ENCODE measurements around the gene FAM120A. TPM values are rescaled to one million over a fixed set of nuclear protein-coding genes. Genes with fewer than 3 reads are reported as not detected.
"Not testable (repeated sequence)": the region's sequence is repeated elsewhere in the genome, so short reads cannot be mapped to it uniquely, and the experiment has no call there.

The FAM120A gene
- total RNA-seq, 1 experiment from 2014 or later, result 80.2 TPM

DNA sequence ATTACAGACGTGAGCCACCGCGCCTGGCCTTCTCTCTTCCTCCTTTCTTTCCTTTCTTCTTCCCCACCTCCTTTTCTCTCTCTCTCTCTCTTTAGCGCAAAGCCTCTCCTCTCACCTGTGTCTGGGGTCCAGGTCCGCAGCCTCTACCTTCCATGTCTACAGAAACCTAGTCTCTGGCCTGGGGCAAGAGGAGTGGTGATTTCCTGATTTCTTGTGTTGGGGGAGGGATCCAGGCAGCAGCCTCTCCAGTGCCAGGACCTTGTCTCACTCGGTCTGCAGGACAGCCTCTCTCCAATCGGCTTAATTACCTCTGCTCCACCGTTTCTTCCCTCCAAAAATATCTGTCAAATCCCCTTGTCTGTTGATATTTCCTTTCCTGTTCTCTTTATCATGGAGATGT lies 16.1 kb upstream of the FAM120A start:
- H3K4me3 ChIP-seq, result no peak overlapping the region
- H3K36me3 ChIP-seq, result no peaks in the 10 kb centered on the region
- H3K4me1 ChIP-seq, result no peaks in the 10 kb centered on the region
- no peak overlapping the region for H3K27ac ChIP-seq
- no peaks in the 10 kb centered on the region for H3K9me3 ChIP-seq (replicated peaks)
- H3K27me3 ChIP-seq, result no peaks in the 10 kb centered on the region
- DNase-seq, result no peak

DNA sequence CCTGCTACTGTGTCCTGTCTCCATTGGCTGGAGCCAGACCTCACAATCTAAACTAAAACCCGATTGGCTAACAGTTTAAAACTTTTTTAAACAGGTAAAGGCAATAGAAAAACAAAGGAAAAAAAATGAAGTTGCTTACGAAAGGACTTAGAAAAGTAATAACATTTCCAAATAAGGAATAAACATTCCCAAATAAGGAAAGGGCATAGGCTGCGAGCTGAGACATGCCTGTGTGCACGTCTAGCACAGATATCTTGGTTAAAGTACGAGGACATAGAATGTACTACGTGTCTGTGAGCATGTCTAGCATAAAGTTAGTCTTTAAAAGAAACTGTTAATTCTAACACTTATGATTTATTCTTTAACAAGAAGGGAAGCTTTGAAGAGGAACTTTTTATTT lies 15.3 kb upstream of the FAM120A start:
- Histone ChIP-seq H3K4me1 (no peaks in the 10 kb centered on the region), H3K4me3 (no peak overlapping the region), H3K9me3 (replicated peaks) (no peaks in the 10 kb centered on the region), H3K27me3 (no peaks in the 10 kb centered on the region), H3K36me3 (no peaks in the 10 kb centered on the region), H3K27ac (no peak overlapping the region)
- DNase-seq, result no peak

DNA sequence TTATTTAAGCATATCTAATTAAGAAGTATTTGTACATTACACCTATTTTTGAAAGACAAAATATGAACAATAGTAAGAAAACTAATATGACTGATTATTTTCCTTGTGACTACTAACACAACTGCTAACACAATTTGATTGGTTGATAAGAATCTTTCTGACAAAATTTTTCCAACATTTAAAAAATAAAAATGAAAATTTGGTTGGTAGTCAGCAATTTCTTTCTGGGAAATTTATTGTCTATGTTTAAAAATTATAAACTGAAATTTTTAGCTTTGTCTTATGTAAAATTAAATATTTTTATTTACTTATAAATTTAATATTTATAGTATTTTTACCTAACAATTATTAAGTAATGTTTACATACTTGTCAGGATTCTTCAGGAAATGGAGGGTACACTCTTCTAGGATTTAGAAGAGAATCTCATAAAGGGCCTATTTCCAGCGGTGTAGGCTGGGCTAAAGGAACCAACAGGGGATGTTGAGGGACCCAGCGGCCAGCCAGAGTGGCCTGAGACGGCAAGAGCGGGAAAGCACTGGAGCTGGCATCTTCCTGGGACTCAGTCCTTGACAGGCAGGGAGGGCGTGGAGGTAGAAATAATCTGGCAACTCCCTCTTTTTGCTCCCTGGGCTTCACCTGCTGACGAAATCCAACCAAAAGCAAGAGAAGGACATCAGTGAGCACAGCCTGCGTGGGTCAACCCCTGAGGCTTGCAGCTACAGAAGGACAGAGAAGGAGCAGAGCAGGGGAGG lies 14.7 kb upstream of the FAM120A start:
- DNase-seq, result no peak
- no peaks in the 10 kb centered on the region for H3K36me3 ChIP-seq
- H3K27me3 ChIP-seq, result no peaks in the 10 kb centered on the region
- H3K4me1 ChIP-seq, result no peaks in the 10 kb centered on the region
- no peaks in the 10 kb centered on the region for H3K9me3 ChIP-seq (replicated peaks)
- H3K4me3 ChIP-seq, result no peak overlapping the region
- no peak overlapping the region for H3K27ac ChIP-seq

DNA sequence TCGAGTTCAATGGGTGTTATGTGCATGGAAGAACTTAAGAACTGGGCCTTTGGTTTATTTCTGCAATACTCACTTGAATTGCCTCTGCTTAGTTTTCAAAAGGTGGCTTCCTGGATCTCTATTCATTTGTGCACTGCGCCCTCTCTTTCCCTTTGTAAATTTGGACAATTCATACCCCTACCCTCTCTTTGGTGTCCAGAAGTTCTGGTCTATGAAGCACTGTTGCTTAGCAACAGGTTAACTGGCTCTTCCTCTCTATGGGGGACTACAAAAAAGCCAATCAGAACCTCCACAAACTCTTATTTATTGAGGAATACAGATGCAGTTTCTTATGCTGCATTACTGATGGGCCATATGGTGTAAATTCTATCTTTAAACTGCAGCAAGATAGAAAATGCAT lies 13.5 kb upstream of the FAM120A start:
- Histone ChIP-seq H3K9me3 (replicated peaks) (no peaks in the 10 kb centered on the region), H3K4me3 (no peak overlapping the region), H3K27ac (no peak overlapping the region), H3K4me1 (no peaks in the 10 kb centered on the region), H3K36me3 (no peaks in the 10 kb centered on the region), H3K27me3 (no peaks in the 10 kb centered on the region)
- DNase-seq, result no peak

DNA sequence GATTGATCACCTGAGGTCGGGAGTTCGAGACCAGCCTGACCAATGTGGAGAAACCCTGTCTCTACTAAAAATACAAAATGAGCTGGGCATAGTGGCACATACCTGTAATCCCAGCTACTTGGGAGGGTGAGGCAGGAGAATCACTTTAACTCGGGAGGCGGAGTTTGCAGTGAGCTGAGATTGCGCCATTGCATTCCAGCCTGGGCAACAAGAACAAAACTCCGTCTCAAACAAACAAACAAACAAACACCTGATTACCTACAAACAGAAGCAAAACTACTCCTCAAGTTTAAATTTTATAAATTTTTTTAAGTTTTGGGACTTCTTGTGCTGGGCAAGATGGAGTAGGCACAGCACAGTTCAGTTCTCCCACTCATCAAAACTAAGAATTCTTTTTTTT lies 12.2 kb upstream of the FAM120A start:
- DNase-seq; H3K36me3 ChIP-seq; H3K27me3 ChIP-seq; H3K9me3 ChIP-seq (replicated peaks); H3K4me3 ChIP-seq; H3K4me1 ChIP-seq; H3K27ac ChIP-seq: not testable (repeated sequence)

DNA sequence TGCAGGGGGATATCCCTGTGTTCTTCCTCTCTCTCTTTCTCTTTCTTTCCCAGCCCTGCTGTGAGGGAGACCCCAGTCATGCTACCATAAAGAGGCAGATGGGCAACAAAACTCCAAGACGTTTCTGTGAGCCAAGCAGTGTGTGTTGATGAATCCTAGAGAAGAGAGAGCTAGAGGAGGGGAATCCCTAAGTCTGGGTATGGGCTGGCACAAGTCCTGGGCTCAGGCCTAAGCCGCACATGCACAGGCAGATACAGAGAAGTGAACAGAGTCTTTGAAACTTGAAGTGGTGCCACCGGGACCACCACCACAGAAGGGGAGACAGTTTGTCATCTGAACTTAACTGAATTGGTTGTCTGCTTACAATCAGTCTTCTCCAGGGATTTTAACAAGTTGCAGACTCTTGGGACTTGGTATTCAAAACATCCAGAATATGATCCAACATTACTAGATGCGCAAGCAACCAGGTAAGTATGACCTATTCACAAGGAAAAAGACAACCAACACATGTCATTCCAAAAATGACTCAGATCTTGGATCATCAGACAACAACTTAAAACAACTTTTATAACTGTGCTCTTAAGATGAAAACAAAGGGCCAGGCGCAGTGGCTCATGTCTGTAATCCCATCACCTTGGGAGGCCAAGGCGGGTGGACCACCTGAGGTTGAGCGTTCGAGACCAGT lies 10.4 kb upstream of the FAM120A start:
- DNase-seq, result no peak
- Histone ChIP-seq H3K36me3 (peaks cover 3% of the 10 kb centered on the region; the same call in 1 of the 2 replicates), H3K9me3 (replicated peaks) (no peaks in the 10 kb centered on the region), H3K27me3 (no peaks in the 10 kb centered on the region), H3K4me3 (no peak overlapping the region), H3K27ac (no peak overlapping the region), H3K4me1 (no peaks in the 10 kb centered on the region)

DNA sequence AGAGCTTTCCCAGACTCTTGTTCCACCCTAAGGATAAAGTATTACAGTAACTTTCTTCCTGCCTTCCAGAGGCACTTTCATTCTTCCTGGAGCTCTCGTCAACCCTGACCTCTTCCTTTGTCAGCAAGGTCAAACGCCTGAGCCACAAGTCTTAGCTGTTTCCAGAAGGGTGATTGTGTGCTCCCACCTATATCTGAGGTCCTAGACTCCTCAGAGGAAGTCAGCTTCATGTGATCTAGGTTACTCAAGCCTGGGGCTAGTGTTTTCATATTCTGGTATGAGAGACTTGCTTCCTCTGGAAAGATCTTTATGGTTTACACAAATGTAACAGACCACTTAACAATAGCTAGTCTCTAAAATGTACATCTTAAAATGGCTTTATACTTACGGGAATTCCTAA lies 5.4 kb upstream of the FAM120A start:
- Histone ChIP-seq H3K4me3 (no peak overlapping the region), H3K9me3 (replicated peaks) (no peaks in the 10 kb centered on the region), H3K4me1 (no peaks in the 10 kb centered on the region), H3K27ac (no peak overlapping the region), H3K36me3 (peaks cover 30% of the 10 kb centered on the region), H3K27me3 (no peaks in the 10 kb centered on the region)
- DNase-seq, result no peak

DNA sequence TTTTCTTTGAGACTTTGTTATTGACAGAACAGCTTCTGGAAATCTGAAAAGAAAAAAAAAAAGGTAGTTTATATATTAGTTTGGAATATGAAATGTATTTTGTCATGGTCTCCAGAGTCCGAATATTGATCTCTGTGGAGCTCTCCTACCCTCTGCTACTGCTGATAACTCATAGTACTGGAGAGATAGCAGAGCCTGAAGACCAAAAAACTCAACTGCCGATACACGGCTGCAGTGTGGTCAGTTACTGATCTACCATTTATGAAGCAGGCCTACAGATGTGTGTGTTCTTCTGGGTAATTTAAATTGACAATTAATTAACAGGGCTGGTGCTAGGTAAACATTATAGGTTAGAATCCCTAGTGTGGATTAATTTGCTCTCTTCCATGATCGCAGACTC lies 3.8 kb upstream of the FAM120A start:
- Histone ChIP-seq H3K27ac (no peak overlapping the region), H3K4me3 (no peak overlapping the region), H3K36me3 (peaks cover 30% of the 10 kb centered on the region), H3K4me1 (no peaks in the 10 kb centered on the region), H3K27me3 (no peaks in the 10 kb centered on the region), H3K9me3 (replicated peaks) (no peaks in the 10 kb centered on the region)
- no peak for DNase-seq

DNA sequence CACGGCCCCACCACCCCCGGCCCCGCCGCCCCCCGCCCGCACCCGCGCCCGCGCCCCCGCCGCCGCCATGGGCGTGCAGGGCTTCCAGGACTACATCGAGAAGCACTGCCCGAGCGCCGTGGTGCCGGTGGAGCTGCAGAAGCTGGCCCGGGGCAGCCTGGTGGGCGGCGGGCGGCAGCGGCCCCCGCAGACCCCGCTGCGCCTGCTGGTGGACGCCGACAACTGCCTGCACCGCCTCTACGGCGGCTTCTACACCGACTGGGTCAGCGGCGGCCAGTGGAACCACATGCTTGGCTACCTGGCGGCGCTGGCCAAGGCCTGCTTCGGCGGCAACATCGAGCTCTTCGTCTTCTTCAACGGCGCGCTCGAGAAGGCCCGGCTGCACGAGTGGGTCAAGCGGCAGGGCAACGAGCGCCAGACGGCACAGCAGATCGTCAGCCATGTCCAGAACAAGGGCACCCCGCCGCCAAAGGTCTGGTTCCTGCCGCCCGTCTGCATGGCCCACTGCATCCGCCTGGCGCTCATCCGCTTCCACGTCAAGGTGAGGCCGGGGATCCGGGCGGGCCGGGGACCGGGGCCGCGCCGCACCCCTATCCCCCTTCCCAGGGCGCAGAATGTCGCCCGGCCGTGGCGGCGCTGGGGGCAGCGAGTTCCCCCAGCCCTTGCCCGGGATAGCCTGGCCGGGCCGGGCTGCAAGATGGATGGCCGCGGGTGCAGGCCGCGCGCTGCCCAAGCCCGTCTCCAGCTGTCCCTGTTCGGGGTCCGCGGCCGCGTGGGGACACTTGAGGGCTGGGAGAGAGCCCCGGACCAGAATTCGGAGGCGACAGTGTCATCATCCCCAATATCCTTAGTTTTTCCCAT lies 594 bp downstream of the FAM120A start:
- DNase-seq, result peak; percentile 45 to 52
- Histone ChIP-seq H3K9me3 (replicated peaks) (no peaks in the 10 kb centered on the region), H3K36me3 (peaks cover 23% of the 10 kb centered on the region), H3K4me3 (peak overlapping the region; percentile 92), H3K4me1 (0 out of 2 replicates have a peak, but pooled peaks cover 2% of the 10 kb centered on the region), H3K27me3 (no peaks in the 10 kb centered on the region), H3K27ac (peak overlapping the region; percentile 72)

DNA sequence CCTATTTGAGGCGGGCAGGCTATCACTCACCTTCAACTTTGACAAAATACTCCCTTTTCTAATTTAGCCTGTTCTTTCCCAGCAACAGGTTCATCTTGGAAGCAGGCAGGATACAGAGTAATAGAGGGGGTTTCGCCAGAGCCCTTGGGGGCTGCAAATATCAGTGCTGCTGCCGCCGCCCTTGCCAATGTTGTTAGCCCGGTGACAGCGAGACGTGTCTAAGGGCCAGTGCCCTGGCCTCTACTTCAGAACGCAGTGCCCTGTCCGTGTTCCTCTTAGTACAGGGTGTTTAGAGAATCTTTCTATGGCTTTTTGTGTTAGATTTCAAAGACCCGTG lies 1.2 kb downstream of the FAM120A start:
- peak overlapping the region; percentile 92 for H3K4me3 ChIP-seq
- DNase-seq, result no peak
- no peaks in the 10 kb centered on the region for H3K27me3 ChIP-seq
- peak overlapping the region; percentile 72 for H3K27ac ChIP-seq
- H3K36me3 ChIP-seq, result peaks cover 20% of the 10 kb centered on the region
- H3K9me3 ChIP-seq (replicated peaks), result no peaks in the 10 kb centered on the region
- H3K4me1 ChIP-seq, result 0 out of 2 replicates have a peak, but pooled peaks cover 2% of the 10 kb centered on the region

DNA sequence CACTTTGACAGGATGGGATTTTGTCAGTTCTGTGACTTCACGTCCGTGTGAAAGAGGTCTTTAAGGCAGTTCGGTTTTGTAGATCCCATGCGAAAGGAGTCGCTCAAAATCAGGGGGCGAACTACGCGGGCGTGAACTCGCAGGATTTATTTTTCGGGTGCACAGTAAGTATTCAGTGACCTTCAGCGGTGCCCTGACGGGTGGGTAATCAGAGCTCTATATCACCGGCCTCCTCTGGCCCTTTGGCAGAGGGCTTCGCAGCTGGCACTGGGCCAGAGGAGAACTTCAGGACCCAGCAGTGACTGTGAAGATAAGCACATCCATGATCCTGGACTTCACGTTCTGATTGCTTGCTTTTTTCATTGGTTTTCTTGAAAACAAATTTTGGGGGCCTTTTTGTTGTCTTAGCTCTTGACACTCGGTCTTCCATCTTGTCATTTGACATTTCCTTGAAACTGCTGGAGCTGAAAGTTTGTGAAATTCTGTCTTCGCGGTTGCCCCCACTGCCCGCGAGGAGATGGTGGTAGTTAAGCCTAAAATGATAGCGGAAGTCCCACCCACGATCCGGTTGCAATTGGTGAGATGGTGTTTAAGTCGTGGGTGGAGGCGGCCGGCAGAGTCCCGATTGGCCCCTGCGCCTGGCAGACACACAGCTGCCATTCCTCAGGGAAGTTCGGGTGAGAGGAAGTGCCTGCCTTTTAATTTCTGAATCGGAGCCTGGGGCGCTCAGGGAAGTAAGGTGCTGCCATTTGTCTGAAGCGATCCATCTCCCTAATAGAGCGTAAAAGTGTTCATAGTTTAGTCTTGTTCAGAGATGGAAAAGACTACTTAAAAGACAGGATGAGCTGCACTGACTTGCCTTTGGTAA lies 1.8 kb downstream of the FAM120A start, which contains the start of gene FAM120AOS:
FAM120AOS (minus strand) TSS at position 535 of the 868 bp plus-strand sequence. CDS start 872 bp downstream, outside the sequence.
- peaks cover 14% of the 10 kb centered on the region; the same call in 1 of the 2 replicates for H3K36me3 ChIP-seq
- peak; percentile 94 to 97 for DNase-seq

DNA sequence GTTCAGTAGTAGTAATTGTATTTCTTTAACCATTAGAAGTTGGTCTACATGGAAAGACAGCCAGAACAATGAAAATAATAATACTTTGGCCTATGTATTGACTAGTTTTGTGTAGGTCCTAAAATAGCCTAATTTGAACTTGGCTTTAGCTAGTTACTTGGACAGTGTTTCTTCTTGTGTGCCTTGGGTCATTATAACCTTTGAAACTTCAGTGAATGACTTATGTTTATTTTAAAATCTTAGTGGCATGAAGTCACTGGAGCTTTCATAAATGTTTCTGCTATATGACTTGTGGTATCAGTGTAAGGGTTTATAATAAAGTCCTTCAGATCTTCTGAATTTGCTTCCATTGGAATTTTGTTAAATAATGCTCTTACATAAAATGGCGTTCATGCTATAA lies 4.5 kb downstream of the FAM120A start:
- DNase-seq, result no peak
- no peaks in the 10 kb centered on the region for H3K27me3 ChIP-seq
- H3K27ac ChIP-seq, result no peak overlapping the region
- H3K4me1 ChIP-seq, result peaks cover 10% of the 10 kb centered on the region; the same call in 1 of the 2 replicates
- H3K9me3 ChIP-seq (replicated peaks), result no peaks in the 10 kb centered on the region
- H3K4me3 ChIP-seq, result no peak overlapping the region
- H3K36me3 ChIP-seq, result peaks cover 8% of the 10 kb centered on the region

More for the DNA sequence above, 1.8 kb downstream of the FAM120A start, which contains the start of gene FAM120AOS:
- Histone ChIP-seq H3K4me3 (peak within 1 kb of the TSS; percentile 92), H3K27me3 (no peaks in the 10 kb centered on the region), H3K4me1 (0 out of 2 replicates have a peak, but pooled peaks cover 2% of the 10 kb centered on the region), H3K27ac (peak within 1 kb of the TSS; percentile 72), H3K9me3 (replicated peaks) (no peaks in the 10 kb centered on the region)

DNA sequence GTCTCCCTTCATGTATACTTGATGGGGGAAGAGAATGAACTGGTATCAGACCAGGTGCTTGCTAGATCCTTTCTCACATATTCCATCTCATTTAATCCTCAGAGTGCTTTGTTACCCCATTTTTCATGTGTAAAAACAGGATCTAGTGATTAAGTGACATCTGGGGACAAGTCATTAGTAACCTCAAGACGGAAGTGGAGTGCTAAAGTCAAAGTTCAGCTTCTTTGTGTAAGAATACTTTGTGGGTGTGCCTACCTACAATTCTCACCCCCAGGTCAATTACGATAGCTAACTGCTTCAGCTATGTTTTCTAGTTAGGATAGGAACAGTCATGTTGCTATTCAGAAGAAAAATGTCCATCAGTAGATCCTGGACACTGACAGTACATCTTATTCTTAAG lies 5.0 kb downstream of the FAM120A start:
- peaks cover 10% of the 10 kb centered on the region; the same call in 1 of the 2 replicates for H3K4me1 ChIP-seq
- H3K9me3 ChIP-seq (replicated peaks), result no peaks in the 10 kb centered on the region
- H3K36me3 ChIP-seq, result peaks cover 8% of the 10 kb centered on the region
- H3K27me3 ChIP-seq, result no peaks in the 10 kb centered on the region
- DNase-seq, result no peak
- H3K27ac ChIP-seq, result no peak overlapping the region
- no peak overlapping the region for H3K4me3 ChIP-seq

DNA sequence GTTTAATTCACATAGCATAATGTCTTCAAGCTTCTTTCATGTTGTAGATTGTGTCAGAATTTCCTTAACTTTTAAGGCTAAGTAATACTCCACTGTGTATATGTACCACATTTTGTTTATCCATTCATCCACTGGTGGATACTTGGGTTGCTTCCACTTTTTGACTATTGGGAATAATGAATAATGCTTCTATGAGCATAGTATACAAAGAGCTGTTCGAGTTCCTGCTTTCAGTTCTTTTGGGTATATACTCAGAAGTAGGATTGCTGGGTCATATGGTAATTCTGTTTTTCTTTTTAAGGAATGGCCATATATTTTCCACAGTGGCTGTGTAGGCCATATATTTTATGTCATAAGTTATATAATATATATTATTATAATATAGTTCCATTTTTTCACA lies 5.5 kb downstream of the FAM120A start:
- H3K9me3 ChIP-seq (replicated peaks), result no peaks in the 10 kb centered on the region
- H3K4me3 ChIP-seq, result no peak overlapping the region
- H3K27me3 ChIP-seq, result no peaks in the 10 kb centered on the region
- H3K27ac ChIP-seq, result no peak overlapping the region
- peaks cover 11% of the 10 kb centered on the region for H3K36me3 ChIP-seq
- peaks cover 10% of the 10 kb centered on the region; the same call in 1 of the 2 replicates for H3K4me1 ChIP-seq
- DNase-seq, result no peak

Measured in SJCRH30 (cell line).